Measurements from ENCODE around the gene TEX48. TPM values are rescaled to one million over a fixed set of nuclear protein-coding genes. Genes with fewer than 3 reads are reported as not detected.

Gene TEX48
- total RNA-seq, 2 donors from 2014 or later: not detected

DNA sequence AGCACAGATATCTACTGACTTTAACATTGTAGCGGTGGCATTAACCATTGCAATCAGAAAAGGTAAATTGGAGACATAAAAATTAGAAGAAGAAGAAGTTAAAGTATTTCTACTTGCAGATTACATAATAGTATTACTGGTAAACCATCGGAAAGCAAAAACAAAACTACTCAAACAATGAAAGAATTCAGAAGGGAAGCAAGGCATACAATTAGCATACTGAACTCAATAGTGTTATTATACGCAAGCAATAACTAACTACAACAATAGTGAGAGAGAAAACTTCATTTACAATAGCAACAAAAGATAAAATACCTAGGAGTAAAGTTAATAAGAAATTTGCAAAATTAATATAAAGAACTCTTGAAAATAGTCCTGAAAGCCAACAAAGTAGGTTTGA is 17.8 kb downstream of the TEX48 start:
- no peaks in the 10 kb centered on the region for H3K27me3 ChIP-seq
- DNase-seq (ENCODE audit: low spot score): no peak
- no peak for TF ChIP-seq CTCF (IDR thresholded peaks at IDR 0.05)

GRCh38 chr9:114662081-114662989 is 19.7 kb downstream of the TEX48 start:
- H3K4me1 ChIP-seq: no peaks in the 10 kb centered on the region
- H3K4me3 ChIP-seq: no peak overlapping the region
- DNase-seq (ENCODE audit: low spot score): no peak
- H3K27me3 ChIP-seq: no peaks in the 10 kb centered on the region
- H3K27ac ChIP-seq: no peak overlapping the region
- no peaks in the 10 kb centered on the region for H3K9me3 ChIP-seq
- H3K36me3 ChIP-seq: no peaks in the 10 kb centered on the region
- TF ChIP-seq CTCF (IDR thresholded peaks at IDR 0.05): peak; percentile 77 to 80

More for the DNA sequence above, 17.8 kb downstream of the TEX48 start:
- H3K36me3 ChIP-seq: no peaks in the 10 kb centered on the region
- H3K4me1 ChIP-seq: no peaks in the 10 kb centered on the region
- no peak overlapping the region for H3K27ac ChIP-seq
- H3K9me3 ChIP-seq: no peaks in the 10 kb centered on the region
- H3K4me3 ChIP-seq: no peak overlapping the region

- Histone ChIP-seq H3K4me3 (no peak within 1 kb of the TSS), H3K36me3 (no peaks in the 10 kb centered on the region), H3K27me3 (no peaks in the 10 kb centered on the region), H3K9me3 (no peaks in the 10 kb centered on the region), H3K4me1 (peaks cover 0 to 6% of the 10 kb centered on the region in 2 donors), H3K27ac (no peak within 1 kb of the TSS)
- DNase-seq (ENCODE audit: low spot score): no peak
- no peak for TF ChIP-seq CTCF (IDR thresholded peaks at IDR 0.05)
Measured at GRCh38 chr9:114657705-114658104, 24.3 kb downstream of the TEX48 start, which contains the start of gene TEX53. Gene TEX53, minus strand, starts transcription at chr9:114657805. Its CDS starts 31 bp downstream, at chr9:114657774.

GRCh38 chr9:114656301-114656700 is 25.7 kb downstream of the TEX48 start:
- H3K27ac ChIP-seq: no peak overlapping the region
- H3K36me3 ChIP-seq: no peaks in the 10 kb centered on the region
- TF ChIP-seq CTCF (IDR thresholded peaks at IDR 0.05): no peak
- no peaks in the 10 kb centered on the region for H3K9me3 ChIP-seq
- no peaks in the 10 kb centered on the region for H3K27me3 ChIP-seq
- no peak overlapping the region for H3K4me3 ChIP-seq
- DNase-seq (ENCODE audit: low spot score): no peak
- H3K4me1 ChIP-seq: peaks cover 0 to 6% of the 10 kb centered on the region in 2 donors

DNA sequence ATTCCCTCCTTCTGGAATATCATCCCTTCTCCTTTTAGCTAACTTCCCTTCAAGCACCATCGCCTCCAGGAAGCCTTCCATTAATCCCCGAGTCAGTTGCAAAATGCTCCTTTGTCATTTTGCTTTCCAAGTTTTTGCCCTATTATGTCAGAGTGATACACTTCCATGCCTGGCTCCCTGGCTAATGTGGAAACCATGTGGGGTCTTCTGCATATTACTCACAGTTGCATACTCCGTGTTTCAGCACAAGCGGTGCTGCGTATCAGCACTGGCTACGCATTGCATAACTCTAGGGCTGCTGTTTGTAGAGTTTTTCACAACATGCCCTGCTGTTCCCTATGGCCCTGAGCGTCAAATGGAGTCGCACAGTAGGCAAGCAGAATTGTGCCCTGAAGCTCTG is 26.3 kb downstream of the TEX48 start:
- no peak for DNase-seq (ENCODE audit: low spot score)
- no peak for TF ChIP-seq CTCF (IDR thresholded peaks at IDR 0.05)

More for the DNA sequence above, 26.3 kb downstream of the TEX48 start:
- H3K27ac ChIP-seq: no peak overlapping the region
- no peaks in the 10 kb centered on the region for H3K27me3 ChIP-seq
- no peak overlapping the region for H3K4me3 ChIP-seq
- H3K9me3 ChIP-seq: no peaks in the 10 kb centered on the region
- H3K4me1 ChIP-seq: peaks cover 0 to 6% of the 10 kb centered on the region in 2 donors
- H3K36me3 ChIP-seq: no peaks in the 10 kb centered on the region
